Measurements from ENCODE around the gene OFD1.

The OFD1 gene

DNA sequence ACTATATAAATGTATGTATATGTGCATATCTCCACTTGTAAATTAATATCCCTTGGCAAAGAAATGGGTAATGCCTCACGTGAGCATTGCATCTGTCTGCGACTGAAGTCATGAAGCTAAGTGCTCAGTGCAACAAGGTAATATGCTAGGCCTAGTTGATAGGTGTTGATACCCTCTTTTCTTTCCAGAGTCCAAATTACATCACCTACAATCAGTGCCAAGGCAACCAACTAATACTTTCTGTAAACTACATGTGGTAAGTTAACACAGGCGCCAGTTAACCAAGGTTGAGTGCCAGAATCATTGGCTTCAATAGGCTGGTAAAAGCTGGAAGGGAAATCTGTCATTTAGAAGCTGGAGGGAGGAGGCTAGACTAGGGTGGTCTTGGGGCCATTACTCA lies 41.3 kb downstream of the OFD1 start:
- no peak for TF ChIP-seq HDGF (IDR thresholded peaks at IDR 0.05; ENCODE audit: borderline replicate concordance)
- TF ChIP-seq ZNF384 (IDR thresholded peaks at IDR 0.05): no peak
- no peak for DNase-seq (ENCODE audit: extremely low spot score)
- ChIA-PET CTCF (interaction anchor here (1.1 to 1.3 kb wide), 2 partner anchors 14 to 26 kb away, joined by 3 to 5 read pairs; no protein-coding TSS in a partner anchor), POLR2A (interaction anchor here (1.1 kb wide), 1 partner anchor 254 kb away, joined by 3 read pairs; the partner anchor contains the start of gene GEMIN8)

GRCh38 chrX:13776387-13776786 lies 41.8 kb downstream of the OFD1 start:
- no peak for TF ChIP-seq NFRKB (IDR thresholded peaks at IDR 0.05)
- no peak for TF ChIP-seq FOXM1 (IDR thresholded peaks at IDR 0.05; ENCODE audit: borderline replicate concordance)
- no peak for TF ChIP-seq FOXK2 (IDR thresholded peaks at IDR 0.05)
- TF ChIP-seq CTBP1 (IDR thresholded peaks at IDR 0.05; ENCODE audit: borderline replicate concordance): no peak
- CTCF ChIA-PET: interaction anchor here (0.6 to 1.1 kb wide), 2 partner anchors 15 to 42 kb away, joined by 3 to 5 read pairs; no protein-coding TSS in a partner anchor
- no peak for DNase-seq (ENCODE audit: extremely low spot score)
- POLR2A ChIA-PET: interaction anchor here (1.1 kb wide), 1 partner anchor 253 kb away, joined by 3 read pairs; the partner anchor contains the start of gene GEMIN8

- DNase-seq (ENCODE audit: extremely low spot score): no peak
- TF ChIP-seq L3MBTL2 (conservative IDR thresholded peaks at IDR 0.05): no peak
- TF ChIP-seq ELF4 (IDR thresholded peaks at IDR 0.05): no peak
- no peak for TF ChIP-seq TARDBP (IDR thresholded peaks at IDR 0.05)
- no peak for TF ChIP-seq SUZ12 (IDR thresholded peaks at IDR 0.05)
- TF ChIP-seq, protein P1, sequence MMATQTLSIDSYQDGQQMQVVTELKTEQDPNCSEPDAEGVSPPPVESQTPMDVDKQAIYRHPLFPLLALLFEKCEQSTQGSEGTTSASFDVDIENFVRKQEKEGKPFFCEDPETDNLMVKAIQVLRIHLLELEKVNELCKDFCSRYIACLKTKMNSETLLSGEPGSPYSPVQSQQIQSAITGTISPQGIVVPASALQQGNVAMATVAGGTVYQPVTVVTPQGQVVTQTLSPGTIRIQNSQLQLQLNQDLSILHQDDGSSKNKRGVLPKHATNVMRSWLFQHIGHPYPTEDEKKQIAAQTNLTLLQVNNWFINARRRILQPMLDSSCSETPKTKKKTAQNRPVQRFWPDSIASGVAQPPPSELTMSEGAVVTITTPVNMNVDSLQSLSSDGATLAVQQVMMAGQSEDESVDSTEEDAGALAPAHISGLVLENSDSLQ (IDR thresholded peaks at IDR 0.05): no peak
- no peak for TF ChIP-seq FOXK2 (IDR thresholded peaks at IDR 0.05)
- no peak for TF ChIP-seq NFRKB (IDR thresholded peaks at IDR 0.05)
- POLR2A ChIA-PET: no interaction called here
- CTCF ChIA-PET: interaction anchor here (1.1 kb wide), 1 partner anchor 253 kb away, joined by 3 read pairs; no protein-coding TSS in a partner anchor
These were observed 44.4 kb downstream of the OFD1 start for GRCh38 chrX:13778916-13779315.

GRCh38 chrX:13780868-13781427 lies 46.4 kb downstream of the OFD1 start:
- TF ChIP-seq LEF1 (IDR thresholded peaks at IDR 0.05; ENCODE audit: borderline replicate concordance) (no peak), HDGF (IDR thresholded peaks at IDR 0.05; ENCODE audit: borderline replicate concordance) (no peak), BHLHE40 (IDR thresholded peaks at IDR 0.05; ENCODE audit: borderline replicate concordance) (no peak), ELF4 (IDR thresholded peaks at IDR 0.05) (no peak), FOXK2 (IDR thresholded peaks at IDR 0.05) (no peak), L3MBTL2 (conservative IDR thresholded peaks at IDR 0.05) (no peak), NFRKB (IDR thresholded peaks at IDR 0.05) (no peak), TARDBP (IDR thresholded peaks at IDR 0.05) (no peak), FOXA1 (IDR thresholded peaks at IDR 0.05) (no peak), CTBP1 (IDR thresholded peaks at IDR 0.05; ENCODE audit: borderline replicate concordance) (no peak), ARNT (IDR thresholded peaks at IDR 0.05) (no peak), FOXM1 (IDR thresholded peaks at IDR 0.05; ENCODE audit: borderline replicate concordance) (no peak), ZNF384 (IDR thresholded peaks at IDR 0.05) (no peak), SUZ12 (IDR thresholded peaks at IDR 0.05) (no peak)
- TF ChIP-seq, protein P1 (IDR thresholded peaks at IDR 0.05): no peak
- POLR2A ChIA-PET: no interaction called here
- CTCF ChIA-PET: interaction anchor here (0.6 to 1.5 kb wide), 2 partner anchors 123 to 251 kb away, joined by 3 to 4 read pairs; no protein-coding TSS in a partner anchor
- DNase-seq (ENCODE audit: extremely low spot score): no peak

- DNase-seq (ENCODE audit: extremely low spot score): no peak
- ChIA-PET POLR2A (no interaction called here), CTCF (no interaction called here)
- TF ChIP-seq ZNF384 (IDR thresholded peaks at IDR 0.05) (no peak), LEF1 (IDR thresholded peaks at IDR 0.05; ENCODE audit: borderline replicate concordance) (no peak), NFRKB (IDR thresholded peaks at IDR 0.05) (no peak), CTBP1 (IDR thresholded peaks at IDR 0.05; ENCODE audit: borderline replicate concordance) (no peak), HDGF (IDR thresholded peaks at IDR 0.05; ENCODE audit: borderline replicate concordance) (no peak), FOXM1 (IDR thresholded peaks at IDR 0.05; ENCODE audit: borderline replicate concordance) (no peak), FOXA1 (IDR thresholded peaks at IDR 0.05) (no peak), SUZ12 (IDR thresholded peaks at IDR 0.05) (no peak), TARDBP (IDR thresholded peaks at IDR 0.05) (no peak), L3MBTL2 (conservative IDR thresholded peaks at IDR 0.05) (no peak)
- TF ChIP-seq, protein P1 (IDR thresholded peaks at IDR 0.05): no peak
These were observed 51.5 kb downstream of the OFD1 start for GRCh38 chrX:13786048-13786447.

- no peak for DNase-seq (ENCODE audit: extremely low spot score)
- no peak for TF ChIP-seq FOXK2 (IDR thresholded peaks at IDR 0.05)
- TF ChIP-seq TARDBP (IDR thresholded peaks at IDR 0.05): no peak
- TF ChIP-seq BHLHE40 (IDR thresholded peaks at IDR 0.05; ENCODE audit: borderline replicate concordance): no peak
- TF ChIP-seq NFRKB (IDR thresholded peaks at IDR 0.05): no peak
- no peak for TF ChIP-seq LEF1 (IDR thresholded peaks at IDR 0.05; ENCODE audit: borderline replicate concordance)
- no peak for TF ChIP-seq ELF4 (IDR thresholded peaks at IDR 0.05)
- TF ChIP-seq SP1 (IDR thresholded peaks at IDR 0.05): no peak
- TF ChIP-seq L3MBTL2 (conservative IDR thresholded peaks at IDR 0.05): no peak
- TF ChIP-seq HDGF (IDR thresholded peaks at IDR 0.05; ENCODE audit: borderline replicate concordance): no peak
- no peak for TF ChIP-seq FOXM1 (IDR thresholded peaks at IDR 0.05; ENCODE audit: borderline replicate concordance)
- TF ChIP-seq, protein P1 (IDR thresholded peaks at IDR 0.05): no peak
- no peak for TF ChIP-seq ARNT (IDR thresholded peaks at IDR 0.05)
- no peak for TF ChIP-seq ZNF384 (IDR thresholded peaks at IDR 0.05)
- TF ChIP-seq FOXA1 (IDR thresholded peaks at IDR 0.05): no peak
- no peak for TF ChIP-seq CTBP1 (IDR thresholded peaks at IDR 0.05; ENCODE audit: borderline replicate concordance)
- no peak for TF ChIP-seq SUZ12 (IDR thresholded peaks at IDR 0.05)
- CTCF ChIA-PET: no interaction called here
- POLR2A ChIA-PET: no interaction called here
These were observed 55.9 kb downstream of the OFD1 start for GRCh38 chrX:13790206-13791131.

Measured in HEK293T (cell line).